Left ventricle myocardium inferior (tissue), 1 donor: Measurements from ENCODE around the gene B3GAT3. TPM values are rescaled to one million over a fixed set of nuclear protein-coding genes. Genes with fewer than 3 reads are reported as not detected.
"Not testable (repeated sequence)": the region's sequence is repeated elsewhere in the genome, so short reads cannot be mapped to it uniquely, and the experiment has no call there.

Experiments
- DNase-seq: peaks from one replicate; pipeline ENCODE4 v3.0.0-alpha.2; 2020
- H3K27ac ChIP-seq: fragments of 200-600 bp; replicated peaks from 2 replicates; pipeline ENCODE4 v1.8.0; 2021
- H3K27me3 ChIP-seq: fragments of 200-600 bp; 2 replicates; pipeline ENCODE4 v1.8.0; 2021; ENCODE audit warnings: low read depth
- H3K36me3 ChIP-seq: fragments of 200-600 bp; 2 replicates; pipeline ENCODE4 v1.8.0; 2021
- H3K4me1 ChIP-seq: fragments of 200-600 bp; 2 replicates; pipeline ENCODE4 v1.8.0; 2021
- H3K4me3 ChIP-seq: fragments of 200-600 bp; 2 replicates; pipeline ENCODE4 v1.8.0; 2021; ENCODE audit warnings: mild to moderate bottlenecking, moderate library complexity
- H3K9me3 ChIP-seq: fragments of 200-600 bp; replicated peaks from 2 replicates; pipeline ENCODE4 v1.8.0; 2021
- CTCF ChIP-seq: fragments of 200-600 bp; IDR thresholded peaks from 2 replicates; pipeline ENCODE4 v1.8.0; 2021; ENCODE audit warnings: antibody characterized with exemption, mild to moderate bottlenecking, borderline replicate concordance
- intact Hi-C: fragments of 100-400 bp; cut with micrococcal nuclease; formaldehyde crosslinking; loops from one replicate; pipeline ENCODE4 v1.11.0; 2022
- total RNA-seq: library from RNA; stranded (reverse); fragmentation: NEBNext Ultra II Directional; extraction: Animal tissue kit (Norgen Biotek cat#: 25700); gene quantifications from one replicate; pipeline ENCODE4 v1.2.1, GENCODE V29; 2021
- donor health status: DM: no; HTN: yes; CAD: no; lungs with severe emphysema.

The B3GAT3 gene
- total RNA-seq, 1 donor from 2014 or later = 13.2 TPM

GRCh38 chr11:62652161-62653006, 30.6 kb upstream of the B3GAT3 start:
- peak overlapping the region; percentile 92 for H3K27ac ChIP-seq
- H3K4me1 ChIP-seq = peaks cover 24% of the 10 kb centered on the region
- peak overlapping the region; percentile 86 for H3K4me3 ChIP-seq
- peaks cover 25% of the 10 kb centered on the region for H3K36me3 ChIP-seq
- H3K9me3 ChIP-seq = no peaks in the 10 kb centered on the region
- no peak for TF ChIP-seq CTCF
- intact Hi-C loops = no loop called here
- no peaks in the 10 kb centered on the region for H3K27me3 ChIP-seq
- DNase-seq = no peak

GRCh38 chr11:62650283-62650682, 28.5 kb upstream of the B3GAT3 start:
- DNase-seq, H3K9me3 ChIP-seq, H3K4me3 ChIP-seq, intact Hi-C loops, H3K27me3 ChIP-seq, H3K27ac ChIP-seq: not testable (repeated sequence)
- H3K36me3 ChIP-seq = peaks cover 27% of the 10 kb centered on the region
- H3K4me1 ChIP-seq = peaks cover 43% of the 10 kb centered on the region

- H3K4me1 ChIP-seq = peaks cover 51% of the 10 kb centered on the region
- peaks cover 29% of the 10 kb centered on the region for H3K36me3 ChIP-seq
- H3K4me3 ChIP-seq = no peak overlapping the region
- TF ChIP-seq CTCF = no peak
- H3K27ac ChIP-seq = no peak overlapping the region
- no peaks in the 10 kb centered on the region for H3K9me3 ChIP-seq
- DNase-seq = no peak
- no peaks in the 10 kb centered on the region for H3K27me3 ChIP-seq
- intact Hi-C loops = no loop called here
These were observed 27.7 kb upstream of the B3GAT3 start for GRCh38 chr11:62649486-62649885.

GRCh38 chr11:62648967-62649364, 27.2 kb upstream of the B3GAT3 start:
- Histone ChIP-seq H3K27ac (no peak overlapping the region), H3K36me3 (peaks cover 34% of the 10 kb centered on the region), H3K4me3 (no peak overlapping the region), H3K27me3 (no peaks in the 10 kb centered on the region), H3K4me1 (peaks cover 56% of the 10 kb centered on the region), H3K9me3 (no peaks in the 10 kb centered on the region)
- no peak for DNase-seq
- no peak for TF ChIP-seq CTCF
- intact Hi-C loops = no loop called here

GRCh38 chr11:62648185-62648966, 26.6 kb upstream of the B3GAT3 start:
- H3K27ac ChIP-seq = no peak overlapping the region
- no peak for TF ChIP-seq CTCF
- H3K36me3 ChIP-seq = peaks cover 40% of the 10 kb centered on the region
- intact Hi-C loops = no loop called here
- no peak for DNase-seq
- H3K27me3 ChIP-seq = no peaks in the 10 kb centered on the region
- no peaks in the 10 kb centered on the region for H3K9me3 ChIP-seq
- peaks cover 60% of the 10 kb centered on the region for H3K4me1 ChIP-seq
- no peak overlapping the region for H3K4me3 ChIP-seq

- H3K4me1 ChIP-seq = peaks cover 61% of the 10 kb centered on the region
- no peaks in the 10 kb centered on the region for H3K9me3 ChIP-seq
- no peak overlapping the region for H3K27ac ChIP-seq
- DNase-seq = no peak
- TF ChIP-seq CTCF = no peak
- no peak overlapping the region for H3K4me3 ChIP-seq
- H3K36me3 ChIP-seq = peaks cover 48% of the 10 kb centered on the region
- H3K27me3 ChIP-seq = no peaks in the 10 kb centered on the region
- intact Hi-C loops = no loop called here
These were observed 25.8 kb upstream of the B3GAT3 start for GRCh38 chr11:62647609-62648005.
